ENCODE measurements around the gene CPNE4.

DNA sequence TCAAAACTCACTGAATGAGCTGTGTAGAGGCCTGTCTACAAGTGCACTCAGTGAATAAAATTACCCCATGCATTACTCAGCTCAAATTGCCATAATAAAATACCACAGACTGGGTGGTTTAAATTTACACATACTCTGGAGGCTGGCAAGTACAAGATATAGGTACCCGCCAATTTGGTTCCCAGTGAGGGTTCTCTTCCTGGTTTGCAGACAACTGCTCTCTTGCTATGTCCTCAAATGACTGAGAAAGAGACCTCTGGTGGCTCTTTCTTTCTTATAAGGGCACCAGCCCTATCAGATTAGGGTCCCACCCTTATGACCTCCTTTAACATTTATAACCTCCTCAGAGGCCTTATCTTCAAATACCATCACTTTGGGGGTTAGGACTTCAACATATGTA is 237.0 kb downstream of the CPNE4 start:
- TF ChIP-seq CTCF (IDR thresholded peaks at IDR 0.05) (no peak), POLR2AphosphoS5 (IDR thresholded peaks at IDR 0.05; ENCODE audit: insufficient read depth in 1 of 2, low read depth in 1 of 2) (no peak)

All from vagina (tissue), 2 donors.